Caco-2 (cell line): Measurements from ENCODE around the gene SF3A2. TPM values are rescaled to one million over a fixed set of nuclear protein-coding genes. Genes with fewer than 3 reads are reported as not detected.

ENCODE experiments used
- BruUV-seq: library from RNA; stranded (reverse); fragments of 400-500 nt; replicated peaks from 2 replicates; lab custom pipeline; 2021; lab: Mats Ljungman, UMichigan
- CTCF ChIA-PET: fragments of 300-600 bp; sonication (Branson Sonifier 250); formaldehyde crosslinking; loops from one replicate; lab custom pipeline; 2022; ENCODE audit warnings: antibody characterized with exemption; lab: Charles Lee
- POLR2A ChIA-PET: fragments of 300-600 bp; sonication (Branson Sonifier 250); formaldehyde crosslinking; loops from one replicate; lab custom pipeline; 2022; ENCODE audit warnings: antibody characterized with exemption; lab: Charles Lee
- DNase-seq, 2 experiments: peaks; one replicate each; pipeline versions ENCODE4 v3.0.0 to v3.0.0-alpha.2; 2020 to 2022
- H3K27me3 ChIP-seq: replicated peaks from 2 replicates; pipeline ENCODE4 v1.6.0; 2011; ENCODE audit warnings: low read length; ENCODE audit not compliant: control insufficient read depth, insufficient read depth
- H3K36me3 ChIP-seq: 2 replicates; pipeline ENCODE4 v1.5.1; 2011; ENCODE audit warnings: low read length; ENCODE audit not compliant: control insufficient read depth, insufficient read depth
- H3K4me1 ChIP-seq: fragments of 250-450 bp; sonication (Bioruptor Pico); 2 replicates; pipeline ENCODE4 v1.5.1; 2020; ENCODE audit warnings: mild to moderate bottlenecking
- H3K4me3 ChIP-seq: 2 replicates; pipeline ENCODE4 v1.5.1; 2011; ENCODE audit warnings: low read depth, mild to moderate bottlenecking, control low read depth, low read length
- H3K9me3 ChIP-seq: fragments of 250-450 bp; sonication (Bioruptor Pico); 2 replicates; pipeline ENCODE4 v1.5.1; 2020; ENCODE audit warnings: mild to moderate bottlenecking, moderate library complexity
- H3K27ac Mint-ChIP-seq: one replicate; pipeline ENCODE4 v1.8.0; 2022; ENCODE audit warnings: mixed read lengths; ENCODE audit not compliant: unreplicated experiment
- H3K27me3 Mint-ChIP-seq: one replicate; pipeline ENCODE4 v1.8.0; 2022; ENCODE audit warnings: mixed read lengths; ENCODE audit not compliant: insufficient read depth, unreplicated experiment
- H3K36me3 Mint-ChIP-seq: one replicate; pipeline ENCODE4 v1.8.0; 2022; ENCODE audit warnings: mild to moderate bottlenecking, mixed read lengths; ENCODE audit not compliant: insufficient read depth, unreplicated experiment
- H3K4me1 Mint-ChIP-seq: one replicate; pipeline ENCODE4 v1.8.0; 2022; ENCODE audit warnings: low read depth, mixed read lengths; ENCODE audit not compliant: unreplicated experiment
- H3K4me3 Mint-ChIP-seq: one replicate; pipeline ENCODE4 v1.8.0; 2022; ENCODE audit warnings: mild to moderate bottlenecking, moderate library complexity, mixed read lengths; ENCODE audit not compliant: unreplicated experiment
- H3K9me3 Mint-ChIP-seq: one replicate; pipeline ENCODE4 v1.8.0; 2022; ENCODE audit warnings: mixed read lengths; ENCODE audit not compliant: unreplicated experiment
- CTCF ChIP-seq, 2 experiments: fragments of 200-600 bp in 1 of 2; IDR thresholded peaks; 1 replicate in 1 of 2; 2 replicates in 1 of 2; pipeline versions ENCODE4 v1.5.1 to v1.8.0; 2011 to 2022; ENCODE audit warnings: antibody characterized with exemption in 1 of 2, control low read depth in 1 of 2, inconsistent platforms in 1 of 2, low read depth in 1 of 2, low read length in 1 of 2, mild to moderate bottlenecking in 1 of 2, moderate library complexity in 1 of 2; ENCODE audit not compliant: insufficient read depth in 1 of 2, severe bottlenecking in 1 of 2, unreplicated experiment in 1 of 2
- intact Hi-C: fragments of 100-400 bp; cut with micrococcal nuclease; formaldehyde crosslinking; loops from one replicate; pipeline ENCODE4 v1.10.0; 2022; ENCODE audit not compliant: unreplicated experiment
- total RNA-seq: library from RNA; stranded (reverse); gene quantifications from 2 replicates; pipeline ENCODE4 v1.2.3, GENCODE V29; 2022

The SF3A2 gene
- total RNA-seq, 1 experiment from 2014 or later, result 129 TPM

DNA sequence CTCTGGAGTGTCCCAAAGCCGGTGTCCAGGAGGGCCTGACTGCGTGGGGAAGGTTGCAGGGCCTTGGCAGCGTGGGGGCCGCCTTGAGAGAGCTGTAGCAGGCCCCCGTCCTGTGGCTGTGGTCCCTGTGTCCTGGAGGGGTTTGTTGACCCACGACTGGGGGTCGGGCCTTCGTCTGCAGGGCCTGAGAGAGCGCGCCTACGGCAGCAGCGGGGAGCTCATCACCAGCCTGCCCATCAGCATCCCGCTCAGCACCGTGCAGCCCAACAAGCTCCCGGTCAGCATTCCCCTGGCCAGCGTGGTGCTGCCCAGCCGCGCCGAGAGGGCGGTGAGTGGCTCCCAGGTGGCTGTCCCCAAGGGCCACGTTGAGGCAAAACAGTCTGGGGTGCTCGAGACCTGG, 19.0 kb upstream of the SF3A2 start:
- CTCF ChIA-PET, result no interaction called here
- no peak overlapping the region for H3K4me3 ChIP-seq
- H3K36me3 Mint-ChIP-seq, result peaks cover 89% of the 10 kb centered on the region

GRCh38 chr19:2219726-2220125, 16.9 kb upstream of the SF3A2 start:
- no peaks in the 10 kb centered on the region for H3K4me1 Mint-ChIP-seq
- POLR2A ChIA-PET, result interaction anchor here (0.6 kb wide), 1 partner anchor 69 kb away, joined by 4 read pairs; the partner anchor contains the start of gene AP3D1

More for the DNA sequence above, 19.0 kb upstream of the SF3A2 start:
- no TSS peak for BruUV-seq
- no peaks in the 10 kb centered on the region for H3K9me3 Mint-ChIP-seq
- no peak for TF ChIP-seq CTCF (IDR thresholded peaks at IDR 0.05; ENCODE audit: insufficient read depth in 1 of 2, low read depth in 1 of 2, low read length in 1 of 2, severe bottlenecking in 1 of 2, unreplicated experiment in 1 of 2)
- Histone ChIP-seq H3K9me3 (no peaks in the 10 kb centered on the region), H3K4me1 (peaks cover 9% of the 10 kb centered on the region), H3K36me3 (peaks cover 4% of the 10 kb centered on the region), H3K27me3 (no peaks in the 10 kb centered on the region)
- no peaks in the 10 kb centered on the region for H3K27me3 Mint-ChIP-seq
- no peaks in the 10 kb centered on the region for H3K4me1 Mint-ChIP-seq
- H3K27ac Mint-ChIP-seq, result peak overlapping the region; percentile 77
- peak overlapping the region; percentile 39 for H3K4me3 Mint-ChIP-seq
- POLR2A ChIA-PET, result no interaction called here
- intact Hi-C loops, result loop anchor here (10.0 kb wide), 1 partner anchor 53 kb away; the partner anchor contains the start of gene DOT1L
- no peak for DNase-seq

DNA sequence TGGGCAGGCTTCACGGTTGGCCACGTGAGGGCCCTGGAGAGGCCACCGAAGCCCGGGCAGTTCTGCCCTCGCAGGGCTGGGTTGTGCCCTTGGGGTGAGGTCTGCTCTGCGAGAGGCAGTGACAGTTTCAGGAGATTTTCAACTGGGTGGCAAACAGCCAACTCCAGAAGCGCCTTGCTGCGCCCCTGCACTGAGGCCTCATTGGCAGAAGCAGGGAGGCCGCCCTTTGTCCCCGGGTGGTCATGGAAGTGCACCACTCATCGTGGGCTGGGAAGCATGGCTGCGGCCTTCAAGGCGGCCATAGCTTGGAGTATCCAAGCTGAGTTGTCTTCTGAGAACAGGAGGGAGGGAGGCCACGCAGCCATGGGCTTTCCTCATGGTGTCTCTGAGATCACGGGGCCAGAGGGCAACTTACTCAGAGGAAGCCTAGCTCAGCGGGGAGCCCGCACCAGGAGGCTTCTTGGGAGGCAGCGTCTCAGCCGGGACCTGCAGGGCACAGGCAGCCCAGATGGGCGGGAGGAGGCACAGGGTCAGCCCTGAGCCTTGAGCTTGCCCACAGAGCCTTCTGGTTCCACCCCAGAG, 15.3 kb upstream of the SF3A2 start:
- Histone ChIP-seq H3K4me3 (no peak overlapping the region), H3K27me3 (no peaks in the 10 kb centered on the region), H3K4me1 (no peaks in the 10 kb centered on the region), H3K36me3 (no peaks in the 10 kb centered on the region; the same call in none of the 2 replicates), H3K9me3 (no peaks in the 10 kb centered on the region)
- Mint-ChIP-seq H3K4me3 (no peak overlapping the region), H3K27me3 (no peaks in the 10 kb centered on the region), H3K4me1 (no peaks in the 10 kb centered on the region), H3K36me3 (peaks cover 74% of the 10 kb centered on the region), H3K9me3 (no peaks in the 10 kb centered on the region), H3K27ac (no peak overlapping the region)
- intact Hi-C loops, result no loop called here
- TF ChIP-seq CTCF (IDR thresholded peaks at IDR 0.05; ENCODE audit: insufficient read depth in 1 of 2, low read depth in 1 of 2, low read length in 1 of 2, severe bottlenecking in 1 of 2, unreplicated experiment in 1 of 2), result no peak
- no TSS peak for BruUV-seq
- DNase-seq, result no peak
- CTCF ChIA-PET, result interaction anchor here (0.6 to 1.3 kb wide), 2 partner anchors 65 to 72 kb away, joined by 6 to 11 read pairs; no protein-coding TSS in a partner anchor
- POLR2A ChIA-PET, result interaction anchor here (0.6 kb wide), 2 partner anchors 65 to 317 kb away, joined by 3 to 4 read pairs; no protein-coding TSS in a partner anchor

More at GRCh38 chr19:2219726-2220125, 16.9 kb upstream of the SF3A2 start:
- Mint-ChIP-seq H3K36me3 (peaks cover 77% of the 10 kb centered on the region), H3K27me3 (no peaks in the 10 kb centered on the region), H3K9me3 (no peaks in the 10 kb centered on the region), H3K4me3 (no peak overlapping the region), H3K27ac (no peak overlapping the region)
- TF ChIP-seq CTCF (IDR thresholded peaks at IDR 0.05; ENCODE audit: insufficient read depth in 1 of 2, low read depth in 1 of 2, low read length in 1 of 2, severe bottlenecking in 1 of 2, unreplicated experiment in 1 of 2), result no peak
- CTCF ChIA-PET, result no interaction called here
- H3K4me1 ChIP-seq, result no peaks in the 10 kb centered on the region
- no peaks in the 10 kb centered on the region for H3K27me3 ChIP-seq
- intact Hi-C loops, result loop anchor here (10.0 kb wide), 1 partner anchor 55 kb away; the partner anchor contains the start of gene DOT1L
- no peaks in the 10 kb centered on the region for H3K9me3 ChIP-seq
- no peak for DNase-seq
- no TSS peak for BruUV-seq
- H3K36me3 ChIP-seq, result peaks cover 2% of the 10 kb centered on the region
- H3K4me3 ChIP-seq, result no peak overlapping the region
